SU-DHL-6 (cell line): ENCODE measurements around the gene G6PD.
"Not testable (repeated sequence)": the region's sequence is repeated elsewhere in the genome, so short reads cannot be mapped to it uniquely, and the experiment has no call there.

ENCODE experiments used
- H2AFZ ChIP-seq: fragments of 200-600 bp; sonication (generic); 2 replicates; pipeline ENCODE4 v1.6.1; 2014; ENCODE audit warnings: low read depth, mild to moderate bottlenecking, moderate library complexity, mixed read lengths, antibody characterized with exemption, low read length; ENCODE audit not compliant: severe bottlenecking
- H3F3A ChIP-seq: fragments of 200-600 bp; shearing (Covaris generic); 2 replicates; pipeline ENCODE4 v1.6.0; 2016; ENCODE audit warnings: antibody characterized with exemption, mild to moderate bottlenecking; ENCODE audit not compliant: insufficient read depth
- H3K27ac ChIP-seq: fragments of 200-600 bp; sonication (generic); 2 replicates; pipeline ENCODE4 v1.5.1; 2016; ENCODE audit warnings: low read depth, mild to moderate bottlenecking, low read length, moderate library complexity, mixed read lengths
- H3K27me3 ChIP-seq: fragments of 200-600 bp; sonication (generic), shearing (Covaris generic); 2 replicates; pipeline ENCODE4 v1.6.0; 2014; ENCODE audit warnings: mild to moderate bottlenecking, low read length
- H3K36me3 ChIP-seq: fragments of 200-600 bp; sonication (generic); 2 replicates; pipeline ENCODE4 v1.6.1; 2014; ENCODE audit warnings: mild to moderate bottlenecking, low read length, mixed read lengths
- H3K4me2 ChIP-seq: fragments of 300-600, 200-600 bp; shearing (Covaris generic), sonication (generic); 2 replicates; pipeline ENCODE4 v1.6.0; 2014; ENCODE audit warnings: low read length, low read depth, mild to moderate bottlenecking; ENCODE audit not compliant: poor library complexity, severe bottlenecking
- H3K4me3 ChIP-seq: fragments of 200-600 bp; sonication (generic); 2 replicates; pipeline ENCODE4 v1.5.1; 2014; ENCODE audit warnings: antibody characterized with exemption, low read length, mild to moderate bottlenecking, mixed read lengths; ENCODE audit not compliant: insufficient read depth, poor library complexity, severe bottlenecking
- H3K79me2 ChIP-seq: fragments of 200-600 bp; sonication (generic); 2 replicates; pipeline ENCODE4 v1.6.1; 2014; ENCODE audit warnings: mild to moderate bottlenecking, low read length, moderate library complexity; ENCODE audit not compliant: insufficient read depth
- H3K9ac ChIP-seq: fragments of 200-600 bp; sonication (generic); 2 replicates; pipeline ENCODE4 v1.7.0; 2014; ENCODE audit warnings: mild to moderate bottlenecking, low read length
- H3K9me2 ChIP-seq: fragments of 200-600 bp; sonication (generic); replicated peaks from 2 replicates; pipeline ENCODE4 v1.6.1; 2014; ENCODE audit warnings: low read length; ENCODE audit not compliant: insufficient read depth
- H3K9me3 ChIP-seq: fragments of 200-600 bp; sonication (generic); 2 replicates; pipeline ENCODE4 v1.6.1; 2014; ENCODE audit warnings: low read length, mixed read lengths; ENCODE audit not compliant: insufficient read depth
- H4K20me1 ChIP-seq: fragments of 200-600 bp; sonication (generic); 2 replicates; pipeline ENCODE4 v1.6.1; 2014; ENCODE audit warnings: low read depth, mild to moderate bottlenecking, antibody characterized with exemption, low read length, moderate library complexity, mixed read lengths

Gene G6PD

GRCh38 chrX:154573061-154573460, 26.4 kb upstream of the G6PD start:
- not testable (repeated sequence) for H3K4me3 ChIP-seq, H3K9me2 ChIP-seq, H3K4me2 ChIP-seq, H3K9me3 ChIP-seq, H2AFZ ChIP-seq, H4K20me1 ChIP-seq, H3K36me3 ChIP-seq, H3K79me2 ChIP-seq, H3F3A ChIP-seq, H3K9ac ChIP-seq, H3K27ac ChIP-seq, H3K27me3 ChIP-seq

DNA sequence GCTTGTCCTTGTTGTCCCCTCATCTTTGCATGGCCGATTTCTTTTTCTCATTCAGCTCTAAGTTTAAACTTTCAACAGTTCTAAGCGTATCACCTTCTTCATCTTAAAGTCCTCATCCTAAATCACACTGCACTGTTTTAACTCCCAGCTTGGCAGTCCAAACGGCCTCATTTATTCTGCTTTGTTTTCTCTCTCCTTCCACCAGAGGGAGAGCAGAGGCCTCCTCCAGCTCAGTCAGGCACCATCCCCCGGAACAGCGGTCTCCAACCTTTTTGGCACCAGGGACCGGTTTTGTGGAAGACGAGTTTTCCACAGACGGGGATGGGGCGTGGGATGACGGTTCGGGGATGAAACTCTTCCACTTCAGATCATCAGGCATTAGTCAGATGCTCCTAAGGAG, 23.7 kb upstream of the G6PD start:
- not testable (repeated sequence) for H3K27ac ChIP-seq, H3K9me2 ChIP-seq

DNA sequence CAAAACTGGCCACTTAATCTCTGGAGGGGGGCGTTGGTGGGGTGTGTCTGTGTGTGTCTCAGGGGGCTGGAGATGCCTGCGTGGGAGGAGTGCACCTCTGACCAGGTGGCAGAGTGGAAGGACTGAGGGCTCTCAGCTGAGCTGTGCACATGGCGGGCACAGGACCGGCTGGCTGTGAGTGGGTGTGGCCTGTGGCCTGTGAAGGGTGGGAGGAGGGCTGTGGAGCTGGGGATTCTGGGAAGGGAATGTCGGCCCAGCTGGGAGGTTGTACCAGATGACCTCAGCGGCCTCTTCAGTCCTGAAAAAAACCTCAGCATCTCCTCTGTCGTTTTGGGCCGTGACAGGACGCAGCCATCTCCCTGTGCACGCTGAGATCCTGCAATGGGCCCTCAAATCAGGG, 15.6 kb upstream of the G6PD start:
- not testable (repeated sequence) for H3K27ac ChIP-seq, H3K79me2 ChIP-seq, H3K9ac ChIP-seq, H3K4me2 ChIP-seq, H3K27me3 ChIP-seq, H4K20me1 ChIP-seq, H3K36me3 ChIP-seq, H3K4me3 ChIP-seq, H3K9me2 ChIP-seq, H3F3A ChIP-seq, H3K9me3 ChIP-seq, H2AFZ ChIP-seq

More for the DNA sequence above, 23.7 kb upstream of the G6PD start:
- not testable (repeated sequence) for H3K9ac ChIP-seq, H3K4me2 ChIP-seq, H3K36me3 ChIP-seq, H3F3A ChIP-seq, H3K9me3 ChIP-seq, H2AFZ ChIP-seq, H3K27me3 ChIP-seq, H3K4me3 ChIP-seq, H4K20me1 ChIP-seq, H3K79me2 ChIP-seq

DNA sequence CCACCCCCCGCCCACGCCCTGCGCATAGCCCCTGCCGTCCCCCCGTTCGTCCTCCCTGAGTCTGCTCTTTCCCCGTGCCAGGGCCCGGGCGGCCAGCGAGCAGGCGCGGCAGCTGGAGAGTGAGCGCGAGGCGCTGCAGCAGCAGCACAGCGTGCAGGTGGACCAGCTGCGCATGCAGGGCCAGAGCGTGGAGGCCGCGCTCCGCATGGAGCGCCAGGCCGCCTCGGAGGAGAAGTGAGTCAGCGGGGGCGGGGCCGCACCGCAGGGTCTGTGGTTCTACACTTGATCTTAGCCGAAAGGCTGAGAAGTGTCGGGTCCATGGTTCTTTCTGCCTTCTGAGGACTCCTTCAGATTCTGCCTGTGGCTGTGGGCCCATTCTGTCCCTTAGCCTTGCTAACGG, 13.7 kb upstream of the G6PD start:
- H3K9me2 ChIP-seq, H3K27me3 ChIP-seq, H3K4me2 ChIP-seq, H3K4me3 ChIP-seq, H3K27ac ChIP-seq, H3F3A ChIP-seq, H2AFZ ChIP-seq, H3K9ac ChIP-seq, H3K79me2 ChIP-seq, H3K36me3 ChIP-seq, H3K9me3 ChIP-seq, H4K20me1 ChIP-seq: not testable (repeated sequence)

- not testable (repeated sequence) for H4K20me1 ChIP-seq, H3K9ac ChIP-seq, H3K27ac ChIP-seq, H2AFZ ChIP-seq, H3K4me2 ChIP-seq, H3K27me3 ChIP-seq, H3K79me2 ChIP-seq, H3K9me3 ChIP-seq, H3F3A ChIP-seq, H3K4me3 ChIP-seq, H3K9me2 ChIP-seq, H3K36me3 ChIP-seq
These were observed 12.2 kb upstream of the G6PD start for GRCh38 chrX:154558896-154559295.

GRCh38 chrX:154558060-154558690, 11.5 kb upstream of the G6PD start:
- not testable (repeated sequence) for H3K36me3 ChIP-seq, H4K20me1 ChIP-seq, H3K9me2 ChIP-seq, H3K79me2 ChIP-seq, H3F3A ChIP-seq, H3K27me3 ChIP-seq, H3K4me2 ChIP-seq, H3K4me3 ChIP-seq, H3K27ac ChIP-seq, H2AFZ ChIP-seq, H3K9me3 ChIP-seq, H3K9ac ChIP-seq

- not testable (repeated sequence) for H2AFZ ChIP-seq, H3K9me2 ChIP-seq, H3K4me3 ChIP-seq, H3K27ac ChIP-seq, H3F3A ChIP-seq, H3K9ac ChIP-seq, H3K27me3 ChIP-seq, H3K4me2 ChIP-seq, H3K36me3 ChIP-seq, H4K20me1 ChIP-seq, H3K9me3 ChIP-seq
- H3K79me2 ChIP-seq = peaks cover 36% of the 10 kb centered on the region
These were observed 5.6 kb upstream of the G6PD start for GRCh38 chrX:154552112-154552806.
